ENCODE data around the gene GCLM.

- TF ChIP-seq, protein P1, sequence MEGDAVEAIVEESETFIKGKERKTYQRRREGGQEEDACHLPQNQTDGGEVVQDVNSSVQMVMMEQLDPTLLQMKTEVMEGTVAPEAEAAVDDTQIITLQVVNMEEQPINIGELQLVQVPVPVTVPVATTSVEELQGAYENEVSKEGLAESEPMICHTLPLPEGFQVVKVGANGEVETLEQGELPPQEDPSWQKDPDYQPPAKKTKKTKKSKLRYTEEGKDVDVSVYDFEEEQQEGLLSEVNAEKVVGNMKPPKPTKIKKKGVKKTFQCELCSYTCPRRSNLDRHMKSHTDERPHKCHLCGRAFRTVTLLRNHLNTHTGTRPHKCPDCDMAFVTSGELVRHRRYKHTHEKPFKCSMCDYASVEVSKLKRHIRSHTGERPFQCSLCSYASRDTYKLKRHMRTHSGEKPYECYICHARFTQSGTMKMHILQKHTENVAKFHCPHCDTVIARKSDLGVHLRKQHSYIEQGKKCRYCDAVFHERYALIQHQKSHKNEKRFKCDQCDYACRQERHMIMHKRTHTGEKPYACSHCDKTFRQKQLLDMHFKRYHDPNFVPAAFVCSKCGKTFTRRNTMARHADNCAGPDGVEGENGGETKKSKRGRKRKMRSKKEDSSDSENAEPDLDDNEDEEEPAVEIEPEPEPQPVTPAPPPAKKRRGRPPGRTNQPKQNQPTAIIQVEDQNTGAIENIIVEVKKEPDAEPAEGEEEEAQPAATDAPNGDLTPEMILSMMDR (optimal IDR thresholded peaks at IDR 0.05 in 1 of 3, IDR thresholded peaks at IDR 0.05 in 1 of 3, conservative IDR thresholded peaks at IDR 0.05 in 1 of 3; ENCODE audit: extremely low read depth in 1 of 3, insufficient read depth in 2 of 3, low read length in 3 of 3): no peak
- TF ChIP-seq EZH2 (IDR thresholded peaks at IDR 0.05; ENCODE audit: low read length): no peak
Measured at GRCh38 chr1:93925206-93925605, 16.0 kb upstream of the GCLM start.
